GM21526 (cell line): ENCODE data around the gene CDK11B.
"Not testable (repeated sequence)": the region's sequence is repeated elsewhere in the genome, so short reads cannot be mapped to it uniquely, and the experiment has no call there.

Experiments
- ATAC-seq: cut with Tn5 transposase; IDR thresholded peaks from one replicate; pipeline ENCODE4 v1.9.1; 2021; ENCODE audit warnings: moderate library complexity; ENCODE audit not compliant: unreplicated experiment, low FRiP score

The CDK11B gene

GRCh38 chr1:1662830-1663560 is 4.2 kb upstream of the CDK11B start:
- ATAC-seq: not testable (repeated sequence)

GRCh38 chr1:1662392-1662791 is 3.6 kb upstream of the CDK11B start:
- not testable (repeated sequence) for ATAC-seq

GRCh38 chr1:1648265-1648664 is 10.5 kb downstream of the CDK11B start:
- not testable (repeated sequence) for ATAC-seq

GRCh38 chr1:1647567-1648241 is 11.1 kb downstream of the CDK11B start:
- not testable (repeated sequence) for ATAC-seq

- ATAC-seq: not testable (repeated sequence)
Observed at GRCh38 chr1:1646326-1646725, 12.5 kb downstream of the CDK11B start.

GRCh38 chr1:1640711-1641461 is 17.9 kb downstream of the CDK11B start:
- not testable (repeated sequence) for ATAC-seq

GRCh38 chr1:1640081-1640480 is 18.7 kb downstream of the CDK11B start:
- ATAC-seq: not testable (repeated sequence)

- ATAC-seq: not testable (repeated sequence)
Observed at GRCh38 chr1:1639368-1639767, 19.4 kb downstream of the CDK11B start.

GRCh38 chr1:1638528-1638927 is 20.3 kb downstream of the CDK11B start:
- not testable (repeated sequence) for ATAC-seq

- not testable (repeated sequence) for ATAC-seq
Observed at GRCh38 chr1:1637479-1637875, 21.3 kb downstream of the CDK11B start.

GRCh38 chr1:1636621-1637478 is 22.0 kb downstream of the CDK11B start:
- not testable (repeated sequence) for ATAC-seq

GRCh38 chr1:1634613-1635012 is 24.2 kb downstream of the CDK11B start:
- not testable (repeated sequence) for ATAC-seq

GRCh38 chr1:1633409-1633808 is 25.4 kb downstream of the CDK11B start:
- not testable (repeated sequence) for ATAC-seq

GRCh38 chr1:1631782-1632420 is 26.9 kb downstream of the CDK11B start, which contains the start of gene MMP23B:
Gene MMP23B (plus strand): TSS chr1:1632173. CDS start chr1:1632219, 46 bp downstream.
- ATAC-seq: no peak

- no peak for ATAC-seq
Observed at GRCh38 chr1:1630965-1631781, 27.6 kb downstream of the CDK11B start.

- no peak for ATAC-seq
Observed at GRCh38 chr1:1630191-1630964, 28.4 kb downstream of the CDK11B start.

- ATAC-seq: no peak
Observed at GRCh38 chr1:1629430-1630190, 29.2 kb downstream of the CDK11B start.
